Bladder microvascular endothelial cell (primary cell): ENCODE measurements around the gene SSH3. TPM values are rescaled to one million over a fixed set of nuclear protein-coding genes. Genes with fewer than 3 reads are reported as not detected.

Experiments
- total RNA-seq: library from RNA; depleted of rRNA; stranded (reverse); fragments of >200 nt; gene quantifications from 2 replicates; pipeline ENCODE4 v1.2.3, GENCODE V29; 2014

SSH3 gene
- total RNA-seq = 10.0 and 14.1 TPM in 2 replicates

GRCh38 chr11:67303132-67303834 is at the start of gene SSH3:
Gene SSH3, plus strand, starts transcription at chr11:67303530. Its CDS starts 96 bp downstream, at chr11:67303626.

GRCh38 chr11:67266449-67267187 is 36.7 kb upstream of the SSH3 start, which contains the start of gene GRK2:
Gene GRK2, plus strand, starts transcription at chr11:67266473. Its CDS starts 227 bp downstream, at chr11:67266700.

GRCh38 chr11:67289226-67289650 is 14.1 kb upstream of the SSH3 start, which contains the start of gene ANKRD13D:
Gene ANKRD13D, plus strand, starts transcription at chr11:67289303. Its CDS starts 158 bp downstream, at chr11:67289461.

GRCh38 chr11:67353317-67354074 is 50.2 kb downstream of the SSH3 start, which contains the start of gene POLD4:
Gene POLD4, minus strand, starts transcription at chr11:67353546. Its CDS starts 147 bp downstream, at chr11:67353399.

Other genes with a start within 250 kb of the SSH3 start
- 8.4 and 20.8 TPM in 2 replicates for gene RHOD, start 246.7 kb upstream of the SSH3 start, total RNA-seq
- 26.9 and 71.6 TPM in 2 replicates for gene KDM2A, start 184.3 kb upstream of the SSH3 start, total RNA-seq
- 46.2 and 48.2 TPM in 2 replicates for gene GRK2, start 37.1 kb upstream of the SSH3 start, total RNA-seq
- gene ANKRD13D, start 14.2 kb upstream of the SSH3 start, total RNA-seq = 36.8 and 36.9 TPM in 2 replicates
- gene POLD4, start 50.0 kb downstream of the SSH3 start, total RNA-seq = 25.3 and 26.1 TPM in 2 replicates
- gene CLCF1, start 70.1 kb downstream of the SSH3 start, total RNA-seq = 1.9 and 2.7 TPM in 2 replicates
- gene RAD9A, start 88.5 kb downstream of the SSH3 start, total RNA-seq = 2.6 and 6.7 TPM in 2 replicates
- gene PPP1CA, start 98.3 kb downstream of the SSH3 start, total RNA-seq = 195 and 241 TPM in 2 replicates
- gene TBC1D10C, start 100.6 kb downstream of the SSH3 start, total RNA-seq = under 0.01 and 0.16 TPM in 2 replicates
- under 0.01 and 0.19 TPM in 2 replicates for gene CARNS1, start 112.1 kb downstream of the SSH3 start, total RNA-seq
- 27.4 and 29.8 TPM in 2 replicates for gene RPS6KB2, start 125.0 kb downstream of the SSH3 start, total RNA-seq
- gene PTPRCAP, start 134.2 kb downstream of the SSH3 start, total RNA-seq = 0.49 and 1.1 TPM in 2 replicates
- 168 and 215 TPM in 2 replicates for gene CORO1B, start 139.9 kb downstream of the SSH3 start, total RNA-seq
- not detected in 2 replicates for gene GPR152, start 149.2 kb downstream of the SSH3 start, total RNA-seq
- 2.9 and 3.1 TPM in 2 replicates for gene CABP4, start 151.8 kb downstream of the SSH3 start, total RNA-seq
- gene TMEM134, start 165.7 kb downstream of the SSH3 start, total RNA-seq = 18.5 and 42.5 TPM in 2 replicates
- gene AIP, start 179.5 kb downstream of the SSH3 start, total RNA-seq = 96.8 and 108 TPM in 2 replicates
- 5.0 and 8.2 TPM in 2 replicates for gene PITPNM1, start 201.8 kb downstream of the SSH3 start, total RNA-seq
- 19.2 and 22.7 TPM in 2 replicates for gene CDK2AP2, start 204.6 kb downstream of the SSH3 start, total RNA-seq
- not detected in 2 replicates for gene CABP2, start 219.9 kb downstream of the SSH3 start, total RNA-seq